HG03575 (cell line): Measurements from ENCODE around the gene CPNE4.

Source experiments
- ATAC-seq: cut with Tn5 transposase; IDR thresholded peaks from one replicate; pipeline ENCODE4 v1.9.1; 2021; ENCODE audit not compliant: unreplicated experiment, insufficient number of reproducible peaks, low FRiP score; ENCODE audit errors: extremely low read depth

CPNE4 gene

DNA sequence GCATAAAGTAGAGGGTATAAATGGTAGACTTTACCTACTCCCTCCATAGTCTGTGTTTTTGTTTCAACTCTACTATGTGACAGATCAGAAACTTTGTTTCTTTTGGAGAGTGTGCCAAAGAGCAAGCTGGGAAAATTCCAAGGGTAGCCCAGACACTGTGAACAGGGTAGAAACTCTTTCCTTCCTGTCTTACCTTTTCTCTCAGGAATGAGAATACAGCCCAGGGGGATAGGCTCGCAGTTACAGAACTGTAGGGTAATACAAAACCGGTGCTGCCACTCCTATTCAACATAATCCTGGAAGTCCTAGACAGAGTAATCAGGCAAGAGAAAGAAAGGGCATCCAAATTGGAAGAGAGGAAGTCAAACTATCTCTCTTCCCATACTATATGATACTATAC lies 256.3 kb downstream of the CPNE4 start:
- no peak for ATAC-seq

DNA sequence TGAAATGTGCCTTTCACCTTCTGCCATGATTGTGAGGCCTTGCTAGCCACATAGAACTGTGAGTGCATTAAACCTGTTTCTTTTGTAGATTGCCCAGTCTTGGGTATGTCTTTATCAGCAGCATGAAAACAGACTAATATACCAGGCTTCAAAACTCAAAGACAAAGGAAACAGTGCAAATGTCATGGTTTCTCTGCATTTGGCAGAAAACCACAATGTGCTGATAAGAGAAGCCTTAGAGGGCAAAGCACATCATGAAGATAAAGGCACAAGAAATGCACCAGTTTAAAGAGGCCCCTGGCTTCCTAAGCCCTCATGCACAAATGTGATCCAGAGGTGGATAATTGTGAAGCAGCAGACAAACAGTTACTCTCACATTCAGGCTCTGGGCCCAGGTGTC lies 259.2 kb downstream of the CPNE4 start:
- no peak for ATAC-seq

DNA sequence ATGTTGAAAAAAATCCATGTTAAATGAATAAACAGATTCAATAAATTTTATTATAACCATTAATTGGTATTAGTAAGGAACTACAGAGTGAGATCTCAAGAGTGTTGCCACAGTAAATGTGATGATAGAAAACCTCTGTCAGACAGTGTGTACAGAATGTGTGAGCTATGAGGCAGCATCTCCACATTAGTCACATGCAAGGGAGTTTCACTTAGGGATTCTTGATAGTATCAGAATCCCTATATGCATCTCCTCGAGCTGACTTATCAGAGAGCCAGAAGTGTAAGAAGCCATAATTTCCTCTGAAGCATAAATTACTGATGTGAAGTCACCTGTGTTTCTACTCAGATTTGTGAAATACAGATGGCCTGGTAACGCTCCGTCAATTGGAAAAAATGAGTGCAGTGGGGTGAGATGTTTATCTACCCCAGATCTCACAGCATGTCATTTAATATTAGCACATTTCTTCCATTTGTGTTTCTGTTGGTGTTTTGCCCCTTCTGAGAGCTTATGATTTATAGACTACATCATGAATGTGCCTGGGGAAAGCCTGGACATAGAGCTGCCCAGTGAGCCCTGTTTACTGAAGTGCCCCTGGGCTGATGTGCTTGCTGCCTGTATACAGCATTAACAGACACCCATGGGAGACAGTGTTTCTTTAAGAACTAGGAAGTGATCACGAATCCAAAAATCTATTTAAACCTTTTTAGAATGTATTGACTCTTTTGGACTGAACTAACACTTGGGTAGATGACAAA lies 262.4 kb downstream of the CPNE4 start:
- no peak for ATAC-seq

DNA sequence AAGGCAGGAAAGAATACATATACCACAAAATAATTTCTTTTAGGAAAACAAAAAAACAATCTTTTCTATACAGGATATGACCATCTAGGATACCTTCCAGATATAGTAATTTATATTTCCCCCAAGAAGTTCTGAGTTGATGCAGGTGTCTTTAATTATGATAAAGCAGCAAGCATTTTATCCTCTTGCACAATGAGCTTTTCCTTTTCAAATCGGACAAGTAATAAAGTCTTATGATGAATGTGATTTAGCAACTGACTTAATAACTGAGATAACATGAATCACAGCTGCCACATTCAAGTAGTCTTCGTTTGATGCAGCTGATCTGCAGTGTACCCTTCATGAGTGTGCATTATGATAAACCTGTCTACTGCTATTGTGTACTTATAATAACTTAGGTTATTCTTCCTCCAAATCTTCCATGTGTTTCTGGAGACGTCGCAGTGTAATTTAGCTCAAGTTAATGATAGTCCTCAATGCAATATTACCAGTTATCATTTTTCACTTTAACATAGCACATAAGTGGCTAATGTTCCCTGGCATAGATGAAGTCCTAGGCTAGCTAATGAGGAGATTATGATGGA lies 271.7 kb downstream of the CPNE4 start:
- ATAC-seq, result no peak

DNA sequence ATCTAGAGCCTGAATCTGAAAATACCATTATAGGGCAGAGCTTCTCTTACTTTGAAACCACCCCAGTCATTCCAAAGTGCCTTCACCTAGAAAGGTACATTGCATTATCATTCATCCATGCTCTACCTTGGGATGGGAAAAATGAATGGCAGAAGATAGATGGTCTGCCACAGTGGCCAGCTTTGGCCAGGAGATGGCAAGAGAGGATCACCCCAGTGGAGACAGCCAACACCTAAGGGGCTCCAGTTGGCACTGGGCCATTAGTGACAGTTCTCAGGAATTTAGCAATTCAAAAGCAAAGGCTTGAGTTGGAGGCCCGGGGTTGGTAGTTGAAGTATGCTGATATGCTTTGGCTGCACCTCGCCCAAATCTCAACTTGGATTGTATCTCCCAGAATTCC lies 278.4 kb downstream of the CPNE4 start:
- no peak for ATAC-seq

DNA sequence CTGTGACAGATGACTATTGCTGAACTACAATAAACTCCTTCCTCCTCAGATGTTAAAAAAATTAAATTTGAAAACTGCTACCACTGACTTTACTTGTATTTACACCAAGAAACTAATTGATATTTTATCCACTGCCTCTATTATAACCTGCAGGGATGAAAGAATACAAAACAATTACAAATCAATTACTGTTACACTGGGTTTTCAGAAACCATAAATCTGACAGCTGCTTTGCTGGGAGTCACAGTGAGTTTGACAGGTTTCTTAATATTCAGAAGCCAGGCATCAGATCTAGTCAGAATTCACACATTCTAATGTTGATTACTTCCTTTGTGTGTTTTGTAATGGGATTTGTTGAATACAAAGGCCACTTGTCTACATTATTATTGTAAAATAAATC lies 279.4 kb downstream of the CPNE4 start:
- no peak for ATAC-seq

DNA sequence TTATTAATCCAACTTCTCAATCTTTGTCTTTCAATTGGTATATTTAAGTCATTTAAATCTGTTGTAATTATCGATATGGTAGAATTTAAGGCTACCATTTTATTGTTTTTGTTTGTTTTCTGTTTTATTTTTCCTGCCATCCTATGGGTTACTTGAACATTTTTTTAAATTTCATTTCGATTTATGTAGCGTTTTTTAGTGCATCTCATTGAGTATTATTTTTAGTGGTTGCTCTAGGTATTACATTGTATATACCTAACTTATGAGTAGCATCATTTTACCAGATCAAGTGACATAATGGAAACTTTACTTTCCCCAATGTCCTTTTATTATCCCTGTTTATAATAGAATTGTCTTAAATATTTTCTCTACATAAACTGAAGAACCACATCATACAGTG lies 284.6 kb downstream of the CPNE4 start:
- ATAC-seq, result no peak

DNA sequence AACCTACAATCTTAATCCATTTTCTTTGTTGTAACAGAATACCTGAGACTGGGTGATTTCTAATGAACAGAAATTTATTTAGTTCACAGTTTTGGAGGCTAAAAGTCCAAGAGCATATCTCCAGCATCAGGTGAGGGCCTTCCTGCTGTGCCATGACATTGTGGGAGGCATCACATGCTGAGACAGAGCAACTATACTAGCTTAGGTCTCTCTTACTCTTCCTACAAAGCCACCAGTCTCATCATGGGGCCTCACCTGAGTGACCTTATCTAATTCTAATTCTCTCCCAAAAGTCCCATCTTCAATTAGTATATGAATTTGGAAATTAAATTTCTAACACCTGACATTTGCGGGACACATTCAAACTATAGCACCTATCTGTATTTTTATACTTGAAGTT lies 285.0 kb downstream of the CPNE4 start:
- ATAC-seq, result no peak

DNA sequence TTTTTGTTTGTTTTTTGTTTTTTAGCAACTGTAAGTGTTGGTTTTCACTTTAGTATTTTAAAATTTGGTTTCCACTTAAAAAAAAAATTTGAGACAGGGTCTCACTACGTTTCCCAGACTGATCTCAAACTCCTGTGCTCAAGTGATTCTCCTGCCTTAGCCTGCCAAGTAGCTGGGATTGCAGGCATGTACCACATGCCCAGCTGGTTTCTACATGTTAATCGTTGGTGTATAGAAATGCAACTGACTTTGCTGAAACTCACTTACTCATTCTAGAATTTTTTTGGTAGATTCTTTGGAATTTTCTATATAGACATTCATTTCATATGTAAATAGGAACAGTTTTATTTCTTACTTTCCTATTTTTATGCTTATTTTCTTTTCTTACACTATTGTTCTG lies 287.3 kb downstream of the CPNE4 start:
- no peak for ATAC-seq

DNA sequence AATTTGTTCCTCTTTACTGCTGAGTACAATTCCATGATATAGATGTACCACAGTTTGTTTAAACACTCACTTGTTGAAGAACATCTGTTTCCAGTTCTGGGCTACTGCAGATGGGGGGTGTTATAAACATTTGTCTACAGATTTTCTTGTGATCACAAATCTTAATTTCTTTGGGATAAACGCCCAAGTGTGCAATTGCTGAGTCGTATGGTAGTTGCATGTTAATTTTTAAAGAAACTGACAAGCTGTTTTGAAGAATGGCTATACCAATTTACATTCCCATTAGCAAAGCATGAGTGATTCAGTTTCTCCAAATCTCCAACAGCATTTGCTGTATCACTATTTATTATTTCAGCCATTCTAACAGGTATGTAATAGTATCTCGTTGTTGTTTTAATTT lies 290.0 kb downstream of the CPNE4 start:
- ATAC-seq, result no peak

DNA sequence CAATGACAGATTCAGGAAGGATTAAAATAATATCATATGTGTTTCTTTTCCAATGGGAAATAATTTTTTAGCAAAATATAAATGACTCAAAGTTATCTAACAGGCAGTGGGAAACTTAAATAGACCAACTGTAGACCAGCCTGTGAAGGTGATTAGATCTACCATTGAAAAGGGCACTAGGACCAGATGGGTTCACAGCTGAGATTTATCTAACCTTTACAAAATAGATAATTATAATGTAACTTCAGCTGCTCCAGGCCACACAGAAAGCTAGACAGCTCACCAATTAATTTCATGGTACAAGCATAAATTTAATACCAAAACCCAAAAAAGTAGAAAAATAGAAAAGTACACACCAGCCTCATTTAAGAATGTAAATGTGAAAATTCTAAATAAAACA lies 291.7 kb downstream of the CPNE4 start:
- ATAC-seq, result no peak

DNA sequence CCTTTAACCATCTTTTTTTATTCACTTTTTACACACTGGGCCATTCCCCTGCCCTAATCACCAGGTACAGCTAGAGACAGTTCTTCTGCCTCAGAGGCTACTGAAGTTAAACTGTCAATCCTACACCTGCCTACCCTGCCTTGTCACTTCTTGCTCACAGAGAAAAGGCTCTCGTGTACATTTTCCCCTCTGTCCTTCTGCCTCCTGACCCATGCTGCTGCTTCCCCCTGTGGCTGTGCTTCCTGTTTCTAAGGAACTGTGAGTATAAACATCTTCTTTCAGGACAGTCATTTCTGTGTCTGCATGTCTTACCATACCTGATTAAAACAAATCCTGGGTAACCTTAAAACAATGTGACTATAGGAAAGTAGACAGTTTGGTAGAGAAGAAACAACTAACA lies 295.6 kb downstream of the CPNE4 start:
- ATAC-seq, result no peak

DNA sequence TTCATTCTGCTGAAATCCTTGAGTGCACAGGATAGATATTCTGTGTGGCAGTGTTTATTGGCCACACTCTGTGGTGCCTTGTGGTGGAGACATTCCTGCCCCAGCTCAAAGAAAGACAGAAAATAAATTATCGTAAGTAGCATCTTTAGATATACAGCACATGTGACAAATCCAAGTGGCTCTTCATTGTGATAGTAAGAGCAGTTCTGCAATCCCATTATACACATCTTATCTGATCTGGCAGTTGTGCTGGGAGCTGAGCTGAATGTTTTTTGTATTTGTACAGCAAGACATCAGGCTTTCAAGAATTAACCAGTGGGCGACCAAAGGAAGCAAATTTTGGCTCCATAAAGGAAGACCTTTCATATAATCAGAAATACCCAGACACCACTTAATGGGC lies 296.7 kb downstream of the CPNE4 start:
- no peak for ATAC-seq

DNA sequence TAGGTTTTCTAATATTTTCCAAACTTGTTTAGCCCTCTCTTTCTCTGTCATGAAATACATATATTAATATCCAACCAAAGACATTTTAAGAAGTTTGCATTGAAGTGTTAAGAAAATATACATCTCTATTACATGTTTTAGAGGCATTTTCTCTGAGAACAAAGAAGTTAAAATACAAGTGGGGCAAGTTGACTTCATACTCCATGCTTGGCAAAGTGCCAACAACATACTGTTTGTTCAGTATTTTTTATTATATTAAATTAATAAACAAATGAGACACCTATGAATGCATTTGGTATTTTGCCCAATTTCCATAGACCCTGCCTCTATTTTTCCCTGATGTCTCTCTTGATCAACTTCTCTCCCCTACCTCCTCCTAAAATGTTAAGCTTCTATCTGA lies 299.3 kb downstream of the CPNE4 start:
- no peak for ATAC-seq

DNA sequence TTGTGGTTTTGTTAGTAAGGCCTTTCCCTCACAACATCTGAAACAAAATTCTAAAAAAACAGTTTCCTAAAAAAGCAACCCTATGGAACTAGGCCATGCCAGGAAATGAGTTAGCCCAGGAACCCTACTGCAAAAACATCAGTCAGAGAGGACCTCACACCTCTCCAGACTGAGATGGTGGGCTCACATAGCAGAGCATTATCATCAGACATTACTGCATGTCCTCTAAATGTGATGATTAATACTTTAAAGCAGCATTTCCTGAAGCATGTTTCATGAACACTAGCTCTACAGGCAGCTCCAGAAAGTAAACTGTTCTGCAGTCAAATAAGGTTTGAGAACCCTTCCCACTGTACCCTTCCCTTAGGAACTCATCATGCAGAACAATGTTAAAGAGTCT lies 299.7 kb downstream of the CPNE4 start:
- no peak for ATAC-seq

DNA sequence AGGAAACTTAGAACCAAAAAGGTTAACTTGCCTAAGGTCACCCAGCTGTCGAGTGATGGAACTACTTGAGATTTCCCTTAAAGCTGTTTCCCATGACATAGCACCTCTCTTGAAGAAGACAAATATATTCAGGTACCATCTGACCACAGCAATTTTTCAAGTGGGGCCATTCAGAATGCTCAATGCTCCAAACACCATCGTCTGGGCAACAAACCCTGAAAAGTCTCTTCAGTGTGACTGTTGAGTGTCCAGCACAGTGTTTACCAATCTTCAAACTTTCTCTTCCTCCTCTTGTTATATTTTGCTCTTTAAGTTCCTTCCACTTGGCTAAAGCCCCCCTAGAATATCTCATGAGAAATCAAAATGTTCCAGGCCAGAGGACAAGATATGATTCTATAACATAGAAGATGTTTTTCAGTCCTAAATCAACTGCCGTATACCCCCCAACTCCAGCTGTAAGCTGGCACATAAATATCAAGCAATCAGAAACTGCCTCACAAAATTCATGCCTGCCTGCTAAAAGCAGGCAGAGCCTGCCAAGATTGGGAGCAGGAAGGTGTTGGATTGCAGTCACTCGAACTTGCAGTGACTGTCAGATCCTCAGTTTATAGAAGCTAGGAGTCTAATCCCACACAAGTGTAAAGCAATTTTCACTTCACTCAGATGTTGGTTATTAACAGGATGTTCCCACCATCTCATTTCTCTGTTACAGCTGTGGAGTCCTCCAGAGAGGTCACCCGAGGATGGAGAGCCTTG lies 301.6 kb downstream of the CPNE4 start:
- ATAC-seq, result no peak

DNA sequence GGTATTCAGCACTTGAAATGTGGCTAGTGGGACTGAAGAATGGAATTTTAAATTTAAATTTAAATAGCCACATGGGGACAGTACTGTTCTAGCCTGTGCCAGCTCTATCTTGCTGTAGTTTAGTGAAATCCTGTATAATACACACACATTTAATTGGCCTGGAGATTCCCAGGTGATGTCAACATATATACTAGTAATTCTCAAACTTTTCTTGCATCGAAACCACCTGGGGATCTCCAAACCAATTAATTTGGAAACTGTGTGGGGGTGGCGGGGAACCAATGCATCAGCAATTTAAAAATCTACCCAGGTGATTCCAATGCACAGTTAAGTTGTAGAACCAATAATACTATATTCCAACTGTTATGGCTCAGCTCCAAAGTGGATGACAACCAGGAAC lies 303.1 kb downstream of the CPNE4 start:
- ATAC-seq, result no peak

DNA sequence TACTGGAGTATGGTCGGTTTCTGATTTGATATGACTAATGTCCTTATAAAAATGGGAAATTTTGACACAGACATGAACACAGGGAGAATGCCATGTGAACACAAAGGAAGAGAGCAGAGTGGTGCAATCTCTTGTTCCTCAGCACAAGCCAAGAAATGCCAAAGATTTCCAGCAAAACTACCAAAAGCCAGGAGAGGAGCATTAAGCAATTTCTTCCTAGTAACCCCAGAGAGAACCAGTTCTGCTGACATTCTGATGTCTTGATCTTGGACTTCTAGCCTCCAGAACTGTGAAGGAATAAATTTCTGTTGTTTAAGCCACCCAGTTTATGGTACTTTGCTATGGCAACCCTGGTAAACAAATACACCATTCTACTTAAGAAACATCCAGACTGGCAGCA lies 304.2 kb downstream of the CPNE4 start:
- ATAC-seq, result no peak

DNA sequence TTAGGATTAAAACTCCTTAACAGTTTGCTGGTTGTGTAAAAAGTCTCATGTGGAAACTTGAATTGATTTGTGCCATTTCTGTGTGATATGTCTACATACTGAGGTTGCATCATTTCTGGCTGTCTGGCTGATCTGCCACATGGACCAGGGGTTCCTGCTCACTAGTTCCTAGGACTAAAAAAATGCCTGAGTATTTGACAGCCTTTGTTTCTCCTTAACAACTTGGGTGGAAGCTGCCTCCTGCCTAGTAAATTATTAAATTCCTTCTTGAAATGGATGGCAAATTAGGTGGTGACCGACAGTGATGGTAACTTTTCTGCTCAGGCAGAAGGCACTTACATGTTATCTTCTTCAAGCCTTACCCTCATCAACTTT lies 305.2 kb downstream of the CPNE4 start:
- no peak for ATAC-seq

DNA sequence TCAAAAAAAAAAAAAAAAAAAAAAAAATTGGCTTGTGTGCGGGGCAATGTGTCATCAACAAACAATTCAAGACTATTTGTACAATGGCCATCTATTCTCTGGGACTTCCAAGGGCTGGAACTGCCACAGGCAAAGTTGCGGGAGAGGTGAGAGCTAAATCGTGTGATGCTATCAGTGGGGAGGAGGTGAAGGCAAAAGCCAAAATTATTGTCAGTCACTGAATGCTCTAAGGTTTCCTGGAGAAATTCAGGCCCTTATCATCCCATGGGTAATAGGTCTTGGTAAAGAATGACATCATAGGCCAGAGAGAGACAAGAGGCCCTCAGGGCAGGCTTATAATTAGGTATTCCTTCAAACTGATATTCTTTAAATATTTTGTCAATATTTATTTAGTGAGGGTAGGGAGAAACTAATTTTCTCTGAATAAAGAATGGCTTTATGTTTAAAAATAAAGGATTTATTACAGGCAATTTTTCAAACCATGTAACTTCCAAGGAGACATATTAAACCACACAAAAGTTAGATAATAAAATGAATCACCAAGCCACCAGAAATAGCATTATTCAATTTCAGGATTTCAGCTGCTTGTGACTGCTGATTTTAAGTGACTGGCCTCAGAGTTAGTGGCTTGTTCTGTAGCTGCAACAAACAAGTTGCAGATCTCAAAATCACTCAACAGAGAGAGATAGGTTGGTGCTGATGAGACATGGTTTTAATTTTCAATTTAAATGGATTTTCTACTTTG lies 305.7 kb downstream of the CPNE4 start:
- no peak for ATAC-seq
